GM20431 (cell line): ENCODE measurements around the gene HEPACAM2.

Experiments used
- in situ Hi-C: fragments of 300-500 bp; cut with MseI, MboI; formaldehyde crosslinking; loops from one replicate; pipeline ENCODE4 v1.15.0; 2020; ENCODE audit warnings: low sequenced_read_pairs; ENCODE audit not compliant: unreplicated experiment

The HEPACAM2 gene

DNA sequence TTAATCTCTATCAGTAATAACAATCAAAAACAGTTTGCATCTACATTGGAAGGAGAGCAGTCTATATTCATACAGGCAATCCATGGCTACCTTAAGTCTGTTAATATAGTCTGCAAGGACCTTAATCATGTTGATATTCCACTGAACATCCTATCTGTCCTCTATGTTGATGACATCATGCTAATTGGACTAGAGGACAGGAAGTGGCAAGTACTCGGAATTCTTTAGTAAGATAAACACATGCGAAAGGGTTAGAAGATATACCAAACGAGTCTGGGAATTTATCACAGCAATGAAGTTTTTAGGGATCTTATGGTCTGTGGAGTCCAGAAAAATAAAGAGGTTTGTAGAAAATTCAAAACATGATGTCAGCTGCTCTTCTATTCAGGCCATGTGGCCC lies 66.8 kb downstream of the HEPACAM2 start:
- in situ Hi-C loops, result no loop called here

DNA sequence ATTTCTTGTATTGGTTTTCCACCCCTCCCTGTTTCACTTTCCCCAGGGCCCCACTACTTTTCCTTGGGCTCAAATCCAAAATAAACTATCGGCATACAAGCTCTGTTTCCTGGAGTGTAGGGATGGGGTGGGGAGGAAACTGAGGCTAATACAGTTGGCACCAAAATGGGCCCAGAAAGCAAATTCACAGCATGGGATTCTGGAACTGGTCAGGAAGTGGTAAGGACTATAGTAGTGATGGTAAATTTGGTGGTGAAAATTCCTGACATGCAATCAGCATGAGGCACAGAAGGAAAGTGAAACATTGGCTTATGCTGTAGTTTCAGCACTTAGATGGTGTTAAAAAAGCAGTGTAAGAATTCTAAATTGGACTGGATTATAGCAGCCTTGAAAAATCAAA lies 69.4 kb downstream of the HEPACAM2 start:
- in situ Hi-C loops, result no loop called here

DNA sequence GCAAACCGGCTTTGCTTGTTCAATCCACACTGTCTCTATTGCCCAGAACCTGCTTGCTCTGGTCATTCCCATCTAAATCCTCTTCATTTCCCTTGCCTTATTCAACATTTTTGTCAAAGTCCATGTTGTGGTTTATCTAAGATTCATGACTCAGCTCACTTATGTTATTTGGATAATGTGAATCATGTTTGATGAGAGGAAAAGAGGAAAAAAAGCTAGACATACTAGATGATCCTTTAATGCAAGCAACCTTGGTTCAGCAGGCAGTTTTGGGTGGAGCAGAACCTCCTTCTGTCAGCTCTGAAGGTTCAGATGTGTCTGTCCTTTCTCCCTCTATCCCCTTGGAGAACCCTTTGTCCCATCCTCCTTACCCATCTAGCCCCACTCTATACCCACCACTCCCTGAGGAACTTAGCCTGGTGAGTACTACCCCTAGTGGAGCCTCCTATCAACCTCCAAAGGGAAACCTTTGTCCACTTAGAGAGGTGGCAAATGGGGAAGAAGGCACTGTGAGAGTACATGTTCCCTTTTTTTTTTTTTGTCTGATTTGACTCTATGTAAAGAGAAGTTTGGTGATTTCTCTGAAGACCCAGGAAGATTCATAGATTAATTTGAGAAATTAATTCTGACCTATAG lies 76.0 kb downstream of the HEPACAM2 start:
- in situ Hi-C loops, result no loop called here

DNA sequence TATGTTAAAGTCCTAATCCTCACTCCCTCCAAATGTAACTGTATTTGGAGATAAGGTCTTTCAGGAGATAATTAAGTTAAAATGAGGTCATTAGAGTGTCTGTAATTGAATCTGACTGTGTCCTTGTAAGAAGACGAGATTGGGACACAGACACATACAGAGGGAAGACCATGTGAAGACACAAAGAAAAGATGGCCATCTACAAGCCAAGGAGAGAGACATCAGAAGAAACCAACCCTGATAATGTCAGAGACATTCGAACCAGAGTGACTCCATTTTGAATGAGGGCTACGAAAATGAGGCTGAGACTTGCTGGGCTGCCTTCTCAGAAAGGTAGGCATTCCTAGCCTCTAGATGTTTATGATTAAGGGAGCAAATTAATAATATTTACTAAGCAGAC lies 77.5 kb downstream of the HEPACAM2 start:
- in situ Hi-C loops, result no loop called here

DNA sequence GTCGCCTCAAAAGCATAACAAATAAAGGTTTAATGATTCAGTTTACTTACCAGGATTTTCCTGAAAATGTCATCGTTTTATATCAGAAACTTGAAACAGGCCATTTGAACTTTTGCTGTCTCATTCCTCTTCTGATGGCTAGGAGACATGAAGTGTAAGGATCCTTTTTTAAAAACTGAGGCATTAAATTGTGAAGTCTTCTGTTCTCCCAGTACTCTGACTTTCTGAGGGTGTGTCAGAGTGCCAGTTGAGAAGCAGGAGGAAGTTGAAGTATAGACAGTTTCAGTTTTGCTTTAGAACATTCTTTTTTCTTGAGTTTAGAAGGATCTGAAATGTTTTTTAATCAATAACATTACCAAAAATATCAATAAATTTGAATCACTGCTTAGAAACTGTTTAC lies 78.1 kb downstream of the HEPACAM2 start, which contains the start of gene SAMD9L:
Gene SAMD9L (minus strand): TSS at position 242 of the 400 bp plus-strand sequence. CDS start 12,414 bp downstream, outside the sequence.
- in situ Hi-C loops, result no loop called here

DNA sequence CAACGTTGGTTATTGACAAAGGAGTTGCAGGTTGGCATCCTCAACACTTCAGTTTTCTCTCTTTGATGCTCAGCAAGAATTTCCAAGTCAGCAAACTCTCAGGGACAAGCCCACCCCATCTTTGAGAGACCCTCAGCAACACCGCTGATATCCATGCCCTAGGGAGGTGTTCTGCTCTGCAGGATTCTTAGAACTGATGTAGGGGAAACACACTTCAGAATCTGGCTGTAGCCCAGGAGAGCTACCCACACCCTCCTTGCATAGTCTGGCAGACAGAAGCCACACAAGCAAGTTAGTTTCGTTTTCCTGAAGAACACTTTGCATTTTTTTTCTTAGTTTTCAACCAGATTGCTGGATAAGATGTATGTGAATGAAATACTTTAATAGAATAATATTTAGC lies 78.9 kb downstream of the HEPACAM2 start:
- in situ Hi-C loops, result no loop called here

DNA sequence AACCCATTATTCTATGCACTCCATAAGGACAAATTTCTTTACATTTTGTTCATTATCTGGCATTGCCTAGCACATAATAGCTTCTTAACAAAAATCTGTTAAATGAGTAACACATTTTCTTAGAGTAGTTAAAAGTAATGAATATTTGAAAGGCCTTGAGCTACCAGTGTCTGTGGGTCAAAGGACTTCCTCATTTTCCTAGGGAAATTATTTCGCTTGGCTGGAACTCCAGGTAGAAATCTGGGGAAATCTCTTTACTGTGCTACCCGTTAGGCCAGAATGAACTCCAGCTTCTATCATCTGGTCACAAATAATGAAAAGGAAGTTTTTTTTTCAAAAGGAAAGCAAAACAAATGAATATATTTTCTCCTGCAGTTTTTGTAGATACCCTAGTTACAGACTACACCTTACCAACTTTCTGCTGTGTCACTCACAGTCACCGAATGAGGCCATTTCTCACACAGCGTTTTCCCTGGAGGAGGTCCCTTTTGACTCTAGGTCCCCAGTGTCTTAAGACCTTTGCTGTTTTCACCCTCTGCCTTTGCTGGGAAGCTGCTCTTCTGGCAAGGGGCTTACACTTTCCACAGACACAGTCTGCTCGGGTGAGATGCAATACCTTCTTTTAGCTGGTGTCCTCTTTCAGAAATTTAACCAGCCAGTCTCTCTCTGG lies 79.7 kb downstream of the HEPACAM2 start:
- in situ Hi-C loops, result no loop called here

DNA sequence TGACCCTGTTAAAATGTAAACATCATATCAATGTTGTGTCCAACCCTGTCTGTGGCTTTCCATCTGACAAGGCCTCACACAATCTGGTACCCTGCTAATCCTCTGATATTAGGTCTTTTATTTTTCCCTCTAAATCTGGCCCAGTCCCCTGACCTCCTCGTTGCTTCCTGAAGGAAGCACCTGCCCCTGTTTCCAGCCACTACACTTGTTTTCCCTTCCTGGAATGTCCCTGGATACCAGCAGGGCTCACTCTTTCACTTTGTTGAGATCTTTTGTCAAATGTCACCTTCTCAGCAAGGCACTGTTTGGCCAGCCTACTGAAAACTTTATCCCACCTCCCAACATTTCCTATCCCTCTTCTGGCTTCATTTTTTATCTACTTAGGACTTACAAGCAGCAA lies 80.2 kb downstream of the HEPACAM2 start:
- in situ Hi-C loops, result no loop called here

DNA sequence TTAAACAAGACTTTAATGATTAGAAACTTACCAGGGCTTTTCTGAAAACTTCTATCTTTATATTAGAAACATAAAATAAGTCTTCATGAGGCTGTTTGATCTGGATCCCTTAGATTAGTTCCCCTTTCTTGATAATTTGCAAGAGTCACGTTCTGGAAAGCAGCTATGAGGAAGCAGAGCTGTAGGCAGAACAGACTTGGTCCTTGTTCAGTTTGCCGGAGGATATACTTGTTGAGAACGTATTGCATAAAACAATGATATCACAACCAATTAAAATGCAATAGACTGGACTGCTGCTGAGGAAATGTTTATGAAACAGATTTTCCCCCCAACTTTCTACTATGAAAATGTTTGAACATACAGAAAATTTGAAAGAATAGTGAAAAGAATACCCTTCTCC lies 80.9 kb downstream of the HEPACAM2 start:
- in situ Hi-C loops, result no loop called here

DNA sequence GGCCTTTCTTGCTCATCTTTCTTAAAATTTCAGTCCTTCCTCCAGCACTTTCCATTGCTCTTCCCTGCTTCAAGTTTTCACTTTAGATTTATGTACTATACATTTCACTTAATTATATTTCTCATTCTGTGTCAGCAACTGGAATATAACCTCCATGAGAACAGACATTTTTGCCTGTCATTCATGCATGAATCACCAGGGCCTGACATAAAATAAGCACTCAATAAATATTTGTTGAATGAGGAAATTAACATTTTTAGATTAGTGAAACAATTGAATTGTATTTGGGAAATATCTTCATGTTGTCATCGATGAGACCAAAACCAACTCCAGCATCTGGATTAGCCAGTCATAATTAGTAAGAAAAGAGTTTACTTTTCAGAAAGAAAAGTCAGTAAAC lies 84.1 kb downstream of the HEPACAM2 start:
- in situ Hi-C loops, result no loop called here

DNA sequence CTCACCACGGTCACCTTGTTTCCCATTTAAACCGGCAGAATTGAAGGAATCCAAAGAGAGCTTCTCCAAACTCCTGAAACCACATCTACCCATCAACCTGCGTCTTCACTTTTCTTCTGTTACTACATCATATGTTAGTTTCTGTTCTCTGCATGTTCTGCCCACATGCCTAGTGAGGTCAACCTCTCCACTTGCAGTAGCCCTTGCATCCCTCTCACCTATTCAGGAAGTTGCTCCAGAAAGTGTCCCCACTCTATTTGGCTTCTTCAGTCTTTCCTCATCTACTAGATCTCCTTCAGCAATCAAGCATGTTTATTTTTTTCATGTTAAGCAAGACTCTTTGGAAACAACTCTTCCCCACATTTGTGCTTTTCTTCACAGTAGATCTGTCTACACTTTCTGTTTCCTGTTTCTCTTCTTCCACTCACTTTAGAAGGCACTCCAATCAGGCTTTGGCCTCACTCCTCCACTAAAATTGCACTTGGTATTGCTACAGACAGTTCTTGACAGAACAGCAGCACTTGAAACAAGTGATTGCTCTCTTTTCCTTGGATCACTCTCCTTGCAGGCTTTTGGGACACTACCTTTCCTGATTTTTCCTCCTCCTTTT lies 85.6 kb downstream of the HEPACAM2 start:
- in situ Hi-C loops, result no loop called here

DNA sequence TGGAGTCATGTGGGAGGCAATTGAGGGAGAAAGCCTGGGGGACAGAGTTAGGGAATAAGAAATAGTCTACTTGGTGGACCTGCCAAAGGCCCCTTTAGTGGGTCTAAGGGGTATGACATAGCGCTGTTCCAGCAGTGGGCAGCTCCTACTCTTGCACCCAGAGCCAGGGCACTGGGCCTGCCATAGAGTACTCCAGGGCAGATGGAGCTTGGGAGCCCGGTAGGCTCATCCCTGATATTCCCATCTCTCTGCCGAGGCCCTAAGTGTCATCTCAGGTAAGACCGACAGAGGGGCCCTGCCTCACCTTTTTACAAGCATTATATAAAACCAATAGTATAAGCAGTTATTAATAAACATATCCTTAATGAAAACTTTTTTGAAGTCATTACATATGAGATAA lies 87.7 kb downstream of the HEPACAM2 start:
- in situ Hi-C loops, result no loop called here
